Activated naive CD4-positive, alpha-beta T cell treated with anti-CD3 and anti-CD28 coated beads, Interleukin-2, amount 10 ng/mL, durations not matched to agents 7 days and 5 days (primary cell): ENCODE measurements around the gene TMEM126A.
A peak's percentile ranks its signal among the peaks of the same experiment; 100 is the strongest.
"Not testable (repeated sequence)": the region's sequence is repeated elsewhere in the genome, so short reads cannot be mapped to it uniquely, and the experiment has no call there.

Experiments
- CTCF ChIA-PET: fragments of 350-600 bp; sonication (Branson Sonifier 250); formaldehyde crosslinking; loops from one replicate; lab custom pipeline; 2021; ENCODE audit warnings: antibody characterized with exemption; lab: Charles Lee
- DNase-seq: peaks from one replicate; pipeline ENCODE4 v3.0.0-alpha.2; 2020
- H3K27ac Mint-ChIP-seq: one replicate; pipeline ENCODE4 v1.8.0; 2021; ENCODE audit warnings: mild to moderate bottlenecking, moderate library complexity, mixed read lengths
- H3K27me3 Mint-ChIP-seq: one replicate; pipeline ENCODE4 v1.8.0; 2021; ENCODE audit warnings: mild to moderate bottlenecking, mixed read lengths
- H3K36me3 Mint-ChIP-seq: one replicate; pipeline ENCODE4 v1.8.0; 2021; ENCODE audit warnings: mixed read lengths
- H3K4me1 Mint-ChIP-seq: one replicate; pipeline ENCODE4 v1.8.0; 2021; ENCODE audit warnings: mixed read lengths
- H3K4me3 Mint-ChIP-seq: one replicate; pipeline ENCODE4 v1.8.0; 2021; ENCODE audit warnings: mild to moderate bottlenecking, moderate library complexity, mixed read lengths
- H3K9me3 Mint-ChIP-seq: one replicate; pipeline ENCODE4 v1.8.0; 2021; ENCODE audit warnings: mixed read lengths

The TMEM126A gene

GRCh38 chr11:85647604-85648299 lies at the start of gene TMEM126A:
Gene TMEM126A (plus strand): TSS chr11:85647967. CDS start chr11:85650256, 2,289 bp downstream.
- peak; percentile 94 for DNase-seq
- no peaks in the 10 kb centered on the region for H3K9me3 Mint-ChIP-seq
- H3K4me3 Mint-ChIP-seq, result peak within 1 kb of the TSS; percentile 90
- CTCF ChIA-PET, result interaction anchor here (0.9 to 1.8 kb wide), 7 partner anchors 9 to 771 kb away, joined by 3 to 8 read pairs (median 4); partner anchors contain the start of gene TMEM126B
- H3K4me1 Mint-ChIP-seq, result peaks cover 38% of the 10 kb centered on the region
- H3K36me3 Mint-ChIP-seq, result peaks cover 17% of the 10 kb centered on the region
- peaks cover 23% of the 10 kb centered on the region for H3K27me3 Mint-ChIP-seq
- H3K27ac Mint-ChIP-seq, result peak within 1 kb of the TSS; percentile 95

GRCh38 chr11:85599083-85599482 lies 48.7 kb upstream of the TMEM126A start:
- H3K4me3 Mint-ChIP-seq, result no peak overlapping the region
- no peaks in the 10 kb centered on the region for H3K36me3 Mint-ChIP-seq
- CTCF ChIA-PET, result no interaction called here

DNA sequence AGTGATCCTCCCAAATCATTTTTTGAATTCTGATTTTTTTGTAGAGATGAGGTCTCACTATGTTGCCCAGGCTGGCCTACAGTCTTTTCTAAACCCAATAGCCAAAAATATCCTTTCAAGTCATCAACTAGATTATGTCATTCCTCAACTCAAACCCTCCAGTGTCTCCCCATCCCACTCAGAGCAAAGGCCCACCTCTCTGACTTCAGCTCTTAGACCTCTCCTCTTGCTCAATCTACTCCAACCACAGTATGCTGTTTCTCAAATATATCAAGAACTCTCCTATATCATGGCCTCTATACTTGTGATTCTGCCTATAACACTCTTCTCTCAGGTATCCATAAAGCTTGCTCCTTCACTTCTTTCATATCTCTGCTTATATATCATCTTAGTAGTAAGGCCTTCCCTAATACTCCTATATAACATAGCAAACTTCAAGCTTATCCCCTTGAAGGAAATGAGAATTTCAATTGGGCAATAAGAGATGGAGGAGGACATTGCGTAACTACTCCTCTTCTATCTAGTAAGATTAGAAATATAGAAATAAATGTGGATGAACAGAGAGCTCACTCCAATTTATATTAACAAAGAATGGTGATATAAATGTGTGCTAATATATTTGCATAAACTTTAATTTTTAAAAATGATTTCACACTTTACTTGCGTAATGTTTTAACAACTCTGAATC lies 45.1 kb upstream of the TMEM126A start:
- no peak overlapping the region for H3K4me3 Mint-ChIP-seq
- no peaks in the 10 kb centered on the region for H3K27me3 Mint-ChIP-seq
- H3K27ac Mint-ChIP-seq, result no peak overlapping the region
- no peaks in the 10 kb centered on the region for H3K4me1 Mint-ChIP-seq
- no peaks in the 10 kb centered on the region for H3K9me3 Mint-ChIP-seq
- DNase-seq, result no peak
- CTCF ChIA-PET, result interaction anchor here (0.6 to 1.0 kb wide), 2 partner anchors 277 to 426 kb away, joined by 3 to 4 read pairs; no protein-coding TSS in a partner anchor
- no peaks in the 10 kb centered on the region for H3K36me3 Mint-ChIP-seq

More at GRCh38 chr11:85599083-85599482, 48.7 kb upstream of the TMEM126A start:
- DNase-seq, result no peak
- Mint-ChIP-seq H3K27ac (no peak overlapping the region), H3K9me3 (no peaks in the 10 kb centered on the region), H3K4me1 (no peaks in the 10 kb centered on the region), H3K27me3 (no peaks in the 10 kb centered on the region)

- no peak for DNase-seq
- no peaks in the 10 kb centered on the region for H3K4me1 Mint-ChIP-seq
- H3K9me3 Mint-ChIP-seq, result no peaks in the 10 kb centered on the region
- H3K27me3 Mint-ChIP-seq, result no peaks in the 10 kb centered on the region
- no peaks in the 10 kb centered on the region for H3K36me3 Mint-ChIP-seq
- H3K4me3 Mint-ChIP-seq, result no peak overlapping the region
- no peak overlapping the region for H3K27ac Mint-ChIP-seq
- CTCF ChIA-PET, result interaction anchor here (0.6 to 1.0 kb wide), 2 partner anchors 277 to 425 kb away, joined by 3 to 4 read pairs; no protein-coding TSS in a partner anchor
These were observed 44.5 kb upstream of the TMEM126A start for GRCh38 chr11:85603220-85603619.

- H3K36me3 Mint-ChIP-seq, H3K27ac Mint-ChIP-seq, H3K27me3 Mint-ChIP-seq, H3K4me3 Mint-ChIP-seq, H3K9me3 Mint-ChIP-seq, DNase-seq, H3K4me1 Mint-ChIP-seq, CTCF ChIA-PET: not testable (repeated sequence)
These were observed 41.5 kb upstream of the TMEM126A start for GRCh38 chr11:85606237-85606636.

DNA sequence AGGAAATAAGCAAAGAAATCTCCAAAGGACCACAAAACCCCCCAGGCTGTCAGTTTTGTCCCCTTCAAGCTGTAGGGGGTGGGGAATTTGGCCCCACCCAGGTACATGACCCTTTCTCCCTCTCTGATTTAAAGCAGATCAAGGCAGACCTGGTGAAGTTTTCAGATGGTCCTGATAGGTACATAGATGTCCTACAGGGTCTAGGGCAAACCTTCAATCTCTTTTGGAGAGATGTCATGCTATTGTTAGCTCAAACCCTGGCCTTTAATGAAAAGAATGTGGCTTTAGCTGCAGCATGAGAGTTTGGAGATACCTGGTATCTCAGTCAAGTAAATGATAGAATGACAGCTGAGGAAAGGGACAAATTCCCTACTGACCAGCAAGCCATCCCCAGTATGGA lies 39.1 kb upstream of the TMEM126A start:
- H3K27me3 Mint-ChIP-seq, H3K4me3 Mint-ChIP-seq, H3K9me3 Mint-ChIP-seq, H3K4me1 Mint-ChIP-seq, CTCF ChIA-PET, DNase-seq, H3K27ac Mint-ChIP-seq, H3K36me3 Mint-ChIP-seq: not testable (repeated sequence)

- H3K36me3 Mint-ChIP-seq, H3K4me3 Mint-ChIP-seq, CTCF ChIA-PET, H3K4me1 Mint-ChIP-seq, H3K27me3 Mint-ChIP-seq, H3K9me3 Mint-ChIP-seq, H3K27ac Mint-ChIP-seq, DNase-seq: not testable (repeated sequence)
These were observed 38.5 kb upstream of the TMEM126A start for GRCh38 chr11:85609286-85609685.

- H3K27ac Mint-ChIP-seq, H3K4me3 Mint-ChIP-seq, DNase-seq, CTCF ChIA-PET, H3K9me3 Mint-ChIP-seq, H3K27me3 Mint-ChIP-seq, H3K4me1 Mint-ChIP-seq, H3K36me3 Mint-ChIP-seq: not testable (repeated sequence)
These were observed 36.1 kb upstream of the TMEM126A start for GRCh38 chr11:85611643-85612042.

GRCh38 chr11:85619499-85619898 lies 28.3 kb upstream of the TMEM126A start:
- H3K4me3 Mint-ChIP-seq, result no peak overlapping the region
- H3K4me1 Mint-ChIP-seq, result no peaks in the 10 kb centered on the region
- H3K9me3 Mint-ChIP-seq, result no peaks in the 10 kb centered on the region
- DNase-seq, result no peak
- CTCF ChIA-PET, result interaction anchor here (0.7 kb wide), 1 partner anchor 252 kb away, joined by 3 read pairs; no protein-coding TSS in a partner anchor
- H3K36me3 Mint-ChIP-seq, result no peaks in the 10 kb centered on the region
- H3K27me3 Mint-ChIP-seq, result no peaks in the 10 kb centered on the region
- H3K27ac Mint-ChIP-seq, result no peak overlapping the region

DNA sequence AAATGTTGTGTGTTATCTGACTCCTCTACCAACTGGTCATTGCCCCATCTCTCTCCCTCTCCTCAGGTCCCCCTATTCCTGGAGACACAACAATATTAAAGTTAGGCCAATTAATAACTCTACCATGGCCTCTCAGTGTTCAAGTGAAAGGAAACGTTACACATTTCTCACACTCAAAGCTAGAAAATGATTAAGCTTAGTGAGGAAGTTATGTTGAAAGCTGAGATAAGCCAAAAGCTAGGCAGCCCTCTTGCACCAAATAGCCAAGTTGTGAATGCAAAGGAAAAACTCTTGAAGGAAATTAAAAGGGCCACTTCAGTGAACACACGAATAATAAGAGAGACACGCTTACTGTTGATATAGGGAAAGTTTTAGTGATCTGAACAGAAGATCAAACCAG lies 27.5 kb upstream of the TMEM126A start:
- peaks cover 3% of the 10 kb centered on the region for H3K4me1 Mint-ChIP-seq
- no peak overlapping the region for H3K27ac Mint-ChIP-seq
- no peaks in the 10 kb centered on the region for H3K9me3 Mint-ChIP-seq
- DNase-seq, result no peak
- H3K4me3 Mint-ChIP-seq, result no peak overlapping the region
- H3K27me3 Mint-ChIP-seq, result no peaks in the 10 kb centered on the region
- H3K36me3 Mint-ChIP-seq, result no peaks in the 10 kb centered on the region
- CTCF ChIA-PET, result interaction anchor here (0.7 to 1.2 kb wide), 2 partner anchors 235 to 251 kb away, joined by 3 read pairs; partner anchors contain the start of gene CCDC83

DNA sequence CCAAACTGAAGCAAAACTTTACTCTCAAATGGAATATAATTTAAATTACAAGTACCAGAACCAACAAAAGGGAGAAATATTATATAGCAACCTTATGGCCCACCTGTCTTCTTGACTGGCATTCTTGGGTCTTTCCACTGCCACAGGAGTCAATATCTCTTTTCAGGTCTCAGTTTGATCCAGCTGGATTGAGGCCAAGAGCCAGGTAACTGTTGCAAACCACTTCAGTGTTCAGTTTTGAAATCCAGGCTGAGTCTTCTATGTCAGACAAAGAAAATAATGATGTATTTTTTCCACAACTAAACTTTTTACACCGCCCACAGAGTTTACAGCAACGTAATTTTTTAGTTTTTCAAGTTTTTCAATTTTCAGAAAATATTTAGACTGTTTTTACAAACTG lies 21.3 kb upstream of the TMEM126A start:
- Mint-ChIP-seq H3K27ac (no peak overlapping the region), H3K9me3 (no peaks in the 10 kb centered on the region), H3K4me1 (peaks cover 43% of the 10 kb centered on the region), H3K27me3 (no peaks in the 10 kb centered on the region), H3K36me3 (peaks cover 9% of the 10 kb centered on the region), H3K4me3 (no peak overlapping the region)
- CTCF ChIA-PET, result interaction anchor here (1.1 kb wide), 1 partner anchor 570 kb away, joined by 3 read pairs; no protein-coding TSS in a partner anchor
- no peak for DNase-seq

GRCh38 chr11:85627332-85627997 lies 20.3 kb upstream of the TMEM126A start, which contains the start of gene DLG2:
Gene DLG2 (minus strand): TSS chr11:85627344.
- Mint-ChIP-seq H3K36me3 (peaks cover 17% of the 10 kb centered on the region), H3K9me3 (no peaks in the 10 kb centered on the region), H3K4me3 (peak within 1 kb of the TSS; percentile 97), H3K27me3 (no peaks in the 10 kb centered on the region), H3K4me1 (peaks cover 43% of the 10 kb centered on the region), H3K27ac (peak within 1 kb of the TSS; percentile 90)
- CTCF ChIA-PET, result interaction anchor here (2.5 kb wide), 1 partner anchor 37 kb away, joined by 7 read pairs; the partner anchor contains the start of gene CREBZF
- no peak for DNase-seq

GRCh38 chr11:85627998-85628770 lies 19.6 kb upstream of the TMEM126A start, which contains the start of gene TMEM126B:
Gene TMEM126B (plus strand): TSS chr11:85628593. CDS start chr11:85628608, 15 bp downstream.
- DNase-seq, result peak; percentile 98
- peak within 1 kb of the TSS; percentile 97 for H3K4me3 Mint-ChIP-seq
- peaks cover 44% of the 10 kb centered on the region for H3K4me1 Mint-ChIP-seq
- H3K27me3 Mint-ChIP-seq, result no peaks in the 10 kb centered on the region
- peak within 1 kb of the TSS; percentile 90 for H3K27ac Mint-ChIP-seq
- CTCF ChIA-PET, result interaction anchor here (1.4 to 2.5 kb wide), 2 partner anchors 19 to 36 kb away, joined by 4 to 7 read pairs; partner anchors contain the start of genes CREBZF and TMEM126A
- H3K36me3 Mint-ChIP-seq, result peaks cover 20% of the 10 kb centered on the region
- H3K9me3 Mint-ChIP-seq, result no peaks in the 10 kb centered on the region
